ENCODE measurements around the gene SLC1A2.

Gene SLC1A2

DNA sequence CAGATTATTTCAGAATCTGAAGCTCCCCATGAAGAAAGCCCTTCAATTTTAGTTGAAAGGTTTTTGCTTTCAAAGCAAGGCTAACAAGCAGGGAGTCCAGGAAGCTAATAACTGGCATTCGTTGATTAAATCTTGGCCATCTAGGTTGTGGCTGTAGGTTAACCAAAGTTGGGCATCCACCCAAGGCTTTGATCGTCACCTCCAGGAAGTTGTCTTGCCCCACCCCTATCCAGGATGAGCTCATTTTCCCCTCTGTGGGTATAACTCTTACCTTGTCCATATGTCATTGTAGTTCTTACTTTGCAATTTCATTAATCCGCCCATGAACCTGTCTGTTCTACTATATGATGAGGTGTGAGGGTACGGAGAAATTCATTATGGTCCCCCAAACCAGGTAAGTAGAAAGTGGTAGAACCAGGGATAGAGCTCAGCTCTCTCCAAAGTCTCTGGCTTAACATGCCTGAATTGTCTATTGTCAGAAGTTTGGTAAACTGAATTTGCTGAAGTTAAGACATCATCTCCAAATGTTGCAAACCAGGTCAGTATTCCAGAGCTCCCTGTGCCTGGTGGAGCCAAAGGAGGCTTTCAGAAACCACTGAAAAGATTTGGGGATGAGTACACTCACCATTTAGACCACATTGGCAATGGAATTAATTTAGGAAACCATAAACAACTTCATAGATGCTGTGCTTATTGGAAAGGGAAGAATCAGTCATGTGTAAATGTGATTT is 183.3 kb downstream of the SLC1A2 start:
- TF ChIP-seq, protein P1, sequence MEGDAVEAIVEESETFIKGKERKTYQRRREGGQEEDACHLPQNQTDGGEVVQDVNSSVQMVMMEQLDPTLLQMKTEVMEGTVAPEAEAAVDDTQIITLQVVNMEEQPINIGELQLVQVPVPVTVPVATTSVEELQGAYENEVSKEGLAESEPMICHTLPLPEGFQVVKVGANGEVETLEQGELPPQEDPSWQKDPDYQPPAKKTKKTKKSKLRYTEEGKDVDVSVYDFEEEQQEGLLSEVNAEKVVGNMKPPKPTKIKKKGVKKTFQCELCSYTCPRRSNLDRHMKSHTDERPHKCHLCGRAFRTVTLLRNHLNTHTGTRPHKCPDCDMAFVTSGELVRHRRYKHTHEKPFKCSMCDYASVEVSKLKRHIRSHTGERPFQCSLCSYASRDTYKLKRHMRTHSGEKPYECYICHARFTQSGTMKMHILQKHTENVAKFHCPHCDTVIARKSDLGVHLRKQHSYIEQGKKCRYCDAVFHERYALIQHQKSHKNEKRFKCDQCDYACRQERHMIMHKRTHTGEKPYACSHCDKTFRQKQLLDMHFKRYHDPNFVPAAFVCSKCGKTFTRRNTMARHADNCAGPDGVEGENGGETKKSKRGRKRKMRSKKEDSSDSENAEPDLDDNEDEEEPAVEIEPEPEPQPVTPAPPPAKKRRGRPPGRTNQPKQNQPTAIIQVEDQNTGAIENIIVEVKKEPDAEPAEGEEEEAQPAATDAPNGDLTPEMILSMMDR (IDR thresholded peaks at IDR 0.05): no peak

DNA sequence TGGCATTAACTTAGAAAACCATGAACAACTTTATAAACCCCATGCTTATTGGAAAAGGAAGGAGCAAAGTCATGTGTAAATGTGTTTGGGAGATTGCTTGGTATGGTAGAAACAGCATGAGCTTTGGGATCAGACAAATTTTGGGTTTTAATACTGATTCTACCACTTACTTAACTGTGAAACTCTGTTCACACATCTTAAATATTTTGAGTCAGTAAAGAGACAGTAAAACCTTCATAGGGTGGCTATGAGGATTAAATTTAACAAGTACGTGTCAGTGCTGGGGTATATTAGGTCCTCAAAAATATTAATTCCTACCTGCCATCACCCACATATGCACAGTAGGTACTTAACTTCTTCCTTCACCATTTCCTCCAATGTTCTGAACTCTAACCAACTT is 183.9 kb downstream of the SLC1A2 start:
- TF ChIP-seq, protein P1 (IDR thresholded peaks at IDR 0.05): no peak

DNA sequence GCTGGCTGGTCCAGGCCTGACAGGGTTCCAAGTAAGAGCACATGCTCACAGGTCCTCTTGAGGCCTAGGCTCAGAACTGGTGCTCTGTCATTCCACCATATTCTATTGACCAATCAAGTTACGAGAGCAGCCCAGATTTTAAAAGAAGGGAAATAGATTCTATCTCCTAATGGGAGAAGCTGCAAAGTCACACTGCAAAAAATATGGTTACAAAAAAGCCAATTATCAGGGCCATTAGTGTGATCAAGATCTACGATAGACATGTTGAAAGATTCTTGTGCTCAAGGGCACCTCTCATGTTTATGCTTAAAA is 184.2 kb downstream of the SLC1A2 start:
- TF ChIP-seq, protein P1 (IDR thresholded peaks at IDR 0.05): no peak

DNA sequence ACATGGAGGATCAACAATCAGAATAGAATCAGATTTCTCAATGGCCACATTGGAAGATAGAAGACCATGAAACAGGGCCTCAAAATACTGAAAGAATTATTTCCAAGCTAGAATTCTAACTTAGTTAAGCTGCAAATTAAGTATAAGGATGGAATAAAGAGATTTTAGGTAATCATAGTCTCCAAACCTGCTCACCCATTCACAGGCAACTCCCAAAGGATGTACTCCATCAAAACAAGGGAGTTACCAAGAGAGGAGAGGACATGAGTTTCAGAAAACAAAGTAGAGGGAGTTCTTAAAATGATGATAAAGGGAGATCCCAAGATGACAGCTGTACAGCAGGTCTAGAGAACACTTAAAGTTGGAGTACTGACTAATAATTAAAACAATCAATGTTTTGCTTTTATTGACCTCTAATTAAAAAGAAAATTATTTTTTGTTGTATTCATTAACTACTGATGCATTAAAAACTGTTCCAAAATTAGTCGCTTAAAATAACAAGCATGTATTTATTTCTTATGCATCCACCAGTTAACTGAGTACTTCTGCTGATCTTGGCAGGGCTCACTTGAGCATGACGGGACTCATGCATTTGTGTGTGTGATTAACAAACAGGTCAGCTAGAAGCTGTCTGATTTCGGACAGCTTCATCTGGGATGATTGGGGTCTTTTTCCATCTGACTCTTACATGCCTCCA is 184.8 kb downstream of the SLC1A2 start:
- TF ChIP-seq, protein P1 (IDR thresholded peaks at IDR 0.05): no peak

DNA sequence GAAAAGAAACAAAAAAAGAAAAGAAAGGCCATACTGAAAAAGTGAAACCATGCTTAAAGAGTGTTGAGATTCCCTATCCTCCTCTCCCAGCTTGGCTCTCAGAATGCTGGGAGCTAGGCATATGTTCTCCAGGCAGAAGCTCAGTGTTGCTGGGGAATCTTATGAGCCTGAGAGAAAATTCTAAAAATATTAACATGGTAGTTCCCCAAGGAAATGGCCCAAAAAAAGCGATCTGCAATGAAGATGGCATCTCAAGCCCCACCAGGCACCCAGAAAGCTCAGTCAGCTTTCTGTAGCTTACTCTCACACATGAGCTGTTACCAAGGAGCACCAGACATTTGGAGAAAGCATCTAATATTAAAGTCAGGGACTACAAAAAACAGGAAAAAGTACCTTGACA is 185.8 kb downstream of the SLC1A2 start:
- TF ChIP-seq, protein P1 (IDR thresholded peaks at IDR 0.05): no peak

DNA sequence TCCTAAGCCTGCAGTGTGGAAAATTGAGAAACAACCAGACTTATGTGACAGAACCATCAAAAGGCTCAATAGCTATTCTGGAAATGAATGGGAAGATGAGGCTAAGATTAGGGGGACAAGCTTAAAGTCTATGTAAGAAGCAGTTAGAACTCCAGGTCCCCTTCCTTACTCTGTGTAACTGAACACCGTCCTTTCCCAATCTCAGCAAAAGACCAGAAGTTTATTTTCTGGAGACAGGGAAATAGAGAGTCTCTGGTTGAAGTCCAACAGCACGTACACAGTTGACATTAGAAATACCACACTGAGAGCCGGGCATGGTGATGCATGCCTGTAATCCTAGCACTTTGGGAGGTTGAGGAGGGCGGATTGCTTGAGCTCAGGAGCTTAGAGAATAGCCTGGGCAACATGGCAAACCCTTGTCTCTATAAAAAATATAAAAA is 186.4 kb downstream of the SLC1A2 start:
- TF ChIP-seq, protein P1 (IDR thresholded peaks at IDR 0.05): no peak

DNA sequence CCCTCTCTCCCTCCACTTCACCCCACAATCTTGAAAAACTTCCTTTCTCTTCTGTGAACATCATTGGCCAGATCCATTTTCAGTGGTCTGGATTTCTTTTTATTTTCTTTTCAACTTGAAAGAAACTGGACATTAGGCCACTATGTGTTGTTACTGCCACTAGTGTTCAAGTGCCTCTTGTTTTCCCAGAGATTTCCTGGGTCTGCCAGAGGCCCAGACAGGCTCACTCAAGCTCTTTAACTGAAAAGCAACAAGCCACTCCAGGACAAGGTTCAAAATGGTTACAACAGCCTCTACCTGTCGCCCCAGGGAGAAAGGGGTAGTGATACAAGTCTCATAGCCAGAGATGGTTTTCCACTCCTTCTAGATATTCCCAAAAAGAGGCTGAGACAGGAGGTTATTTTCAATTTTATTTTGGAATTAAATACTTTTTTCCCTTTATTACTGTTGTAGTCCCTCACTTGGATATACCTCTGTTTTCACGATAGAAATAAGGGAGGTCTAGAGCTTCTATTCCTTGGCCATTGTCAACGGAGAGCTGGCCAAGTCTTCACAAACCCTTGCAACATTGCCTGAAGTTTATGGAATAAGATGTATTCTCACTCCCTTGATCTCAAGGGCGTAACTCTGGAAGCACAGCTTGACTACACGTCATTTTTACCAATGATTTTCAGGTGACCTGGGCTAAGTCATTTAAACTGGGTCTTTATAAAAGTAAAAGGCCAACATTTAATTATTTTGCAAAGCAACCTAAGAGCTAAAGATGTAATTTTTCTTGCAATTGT is 188.1 kb downstream of the SLC1A2 start:
- TF ChIP-seq, protein P1 (IDR thresholded peaks at IDR 0.05): no peak

Measured in LNCAP (cell line).